Activated B cell treated with CpG ODN at 0.5 μM for 24 hours (primary cell): ENCODE measurements around the gene BMX. TPM values are rescaled to one million over a fixed set of nuclear protein-coding genes. Genes with fewer than 3 reads are reported as not detected.

ENCODE experiments used
- ATAC-seq: fragments of 200-7000 bp; cut with Tn5 transposase; one replicate; pipeline ENCODE4 v1.10.0; 2021; ENCODE audit warnings: low read depth, mild to moderate bottlenecking, moderate library complexity
- CTCF ChIA-PET: fragments of 350-600 bp; sonication (Branson Sonifier 250); formaldehyde crosslinking; loops from one replicate; lab custom pipeline; 2021; ENCODE audit warnings: antibody characterized with exemption; lab: Charles Lee
- POLR2A ChIA-PET: fragments of 350-600 bp; sonication (Branson Sonifier 250); formaldehyde crosslinking; loops from one replicate; lab custom pipeline; 2021; ENCODE audit warnings: antibody characterized with exemption; lab: Charles Lee
- DNase-seq: peaks from one replicate; pipeline ENCODE4 v3.0.0; 2022
- H3K27ac Mint-ChIP-seq: one replicate; pipeline ENCODE4 v1.8.0; 2020; ENCODE audit warnings: mixed read lengths
- H3K27me3 Mint-ChIP-seq: one replicate; pipeline ENCODE4 v1.8.0; 2021; ENCODE audit warnings: mixed read lengths
- H3K36me3 Mint-ChIP-seq: one replicate; pipeline ENCODE4 v1.8.0; 2021; ENCODE audit warnings: low read depth, mixed read lengths
- H3K4me1 Mint-ChIP-seq: one replicate; pipeline ENCODE4 v1.8.0; 2021; ENCODE audit warnings: mixed read lengths
- H3K4me3 Mint-ChIP-seq: one replicate; pipeline ENCODE4 v1.8.0; 2020; ENCODE audit warnings: mild to moderate bottlenecking, mixed read lengths
- H3K9me3 Mint-ChIP-seq: one replicate; pipeline ENCODE4 v1.8.0; 2020; ENCODE audit warnings: mixed read lengths
- intact Hi-C: fragments of 100-400 bp; cut with micrococcal nuclease; formaldehyde crosslinking; loops from one replicate; pipeline ENCODE4 v1.15.1; 2024
- total RNA-seq: library from RNA; stranded (reverse); gene quantifications from 2 replicates; pipeline ENCODE4 v1.2.3, GENCODE V29; 2022
- TF ChIP-seq, protein P1 (sequence below): fragments of 200-600 bp; IDR thresholded peaks from one replicate; pipeline ENCODE4 v1.8.0; 2022; ENCODE audit warnings: antibody characterized with exemption, mild to moderate bottlenecking

BMX gene
- total RNA-seq, 1 donor from 2014 or later = not detected

DNA sequence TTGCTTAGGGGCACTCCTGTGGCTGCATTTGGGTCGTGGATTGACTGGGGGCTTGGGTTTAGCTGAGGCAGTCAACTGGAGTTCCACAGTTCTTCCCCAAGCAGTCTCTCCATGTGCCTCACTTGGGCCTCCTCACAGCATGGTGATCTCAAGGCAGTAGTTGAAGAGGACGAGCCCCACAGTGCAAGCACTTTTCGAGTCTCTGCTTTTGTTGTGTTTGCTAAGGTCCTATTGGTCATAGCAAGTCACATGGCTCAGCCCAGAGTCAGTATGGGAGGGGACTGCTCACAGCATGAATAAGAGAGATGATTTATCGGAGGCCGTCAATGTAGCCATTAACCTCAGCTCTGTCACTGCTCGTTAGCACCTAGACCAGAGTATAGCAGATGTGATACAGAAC lies 29.7 kb downstream of the BMX start:
- H3K27ac Mint-ChIP-seq = no peak overlapping the region
- intact Hi-C loops = no loop called here
- TF ChIP-seq, protein P1, sequence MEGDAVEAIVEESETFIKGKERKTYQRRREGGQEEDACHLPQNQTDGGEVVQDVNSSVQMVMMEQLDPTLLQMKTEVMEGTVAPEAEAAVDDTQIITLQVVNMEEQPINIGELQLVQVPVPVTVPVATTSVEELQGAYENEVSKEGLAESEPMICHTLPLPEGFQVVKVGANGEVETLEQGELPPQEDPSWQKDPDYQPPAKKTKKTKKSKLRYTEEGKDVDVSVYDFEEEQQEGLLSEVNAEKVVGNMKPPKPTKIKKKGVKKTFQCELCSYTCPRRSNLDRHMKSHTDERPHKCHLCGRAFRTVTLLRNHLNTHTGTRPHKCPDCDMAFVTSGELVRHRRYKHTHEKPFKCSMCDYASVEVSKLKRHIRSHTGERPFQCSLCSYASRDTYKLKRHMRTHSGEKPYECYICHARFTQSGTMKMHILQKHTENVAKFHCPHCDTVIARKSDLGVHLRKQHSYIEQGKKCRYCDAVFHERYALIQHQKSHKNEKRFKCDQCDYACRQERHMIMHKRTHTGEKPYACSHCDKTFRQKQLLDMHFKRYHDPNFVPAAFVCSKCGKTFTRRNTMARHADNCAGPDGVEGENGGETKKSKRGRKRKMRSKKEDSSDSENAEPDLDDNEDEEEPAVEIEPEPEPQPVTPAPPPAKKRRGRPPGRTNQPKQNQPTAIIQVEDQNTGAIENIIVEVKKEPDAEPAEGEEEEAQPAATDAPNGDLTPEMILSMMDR = no peak
- POLR2A ChIA-PET = no interaction called here
- no peaks in the 10 kb centered on the region for H3K4me1 Mint-ChIP-seq
- DNase-seq (no peak), ATAC-seq (no peak)
- H3K36me3 Mint-ChIP-seq = no peaks in the 10 kb centered on the region
- no peaks in the 10 kb centered on the region for H3K27me3 Mint-ChIP-seq
- H3K4me3 Mint-ChIP-seq = no peak overlapping the region
- no peaks in the 10 kb centered on the region for H3K9me3 Mint-ChIP-seq
- CTCF ChIA-PET = no interaction called here

GRCh38 chrX:15546745-15547144 lies 46.1 kb downstream of the BMX start:
- intact Hi-C loops = no loop called here
- DNase-seq = no peak
- H3K4me3 Mint-ChIP-seq = no peak overlapping the region
- no peaks in the 10 kb centered on the region for H3K4me1 Mint-ChIP-seq
- ATAC-seq = no peak
- ChIA-PET POLR2A (no interaction called here), CTCF (no interaction called here)
- no peak overlapping the region for H3K27ac Mint-ChIP-seq
- H3K36me3 Mint-ChIP-seq = no peaks in the 10 kb centered on the region
- no peaks in the 10 kb centered on the region for H3K27me3 Mint-ChIP-seq
- no peaks in the 10 kb centered on the region for H3K9me3 Mint-ChIP-seq
- TF ChIP-seq, protein P1 = no peak

GRCh38 chrX:15547356-15547755 lies 46.7 kb downstream of the BMX start:
- intact Hi-C loops = no loop called here
- Mint-ChIP-seq H3K27ac (no peak overlapping the region), H3K4me3 (no peak overlapping the region), H3K36me3 (no peaks in the 10 kb centered on the region), H3K27me3 (no peaks in the 10 kb centered on the region), H3K4me1 (no peaks in the 10 kb centered on the region), H3K9me3 (no peaks in the 10 kb centered on the region)
- ChIA-PET CTCF (no interaction called here), POLR2A (no interaction called here)
- TF ChIP-seq, protein P1 = no peak
- DNase-seq (no peak), ATAC-seq (no peak)

DNA sequence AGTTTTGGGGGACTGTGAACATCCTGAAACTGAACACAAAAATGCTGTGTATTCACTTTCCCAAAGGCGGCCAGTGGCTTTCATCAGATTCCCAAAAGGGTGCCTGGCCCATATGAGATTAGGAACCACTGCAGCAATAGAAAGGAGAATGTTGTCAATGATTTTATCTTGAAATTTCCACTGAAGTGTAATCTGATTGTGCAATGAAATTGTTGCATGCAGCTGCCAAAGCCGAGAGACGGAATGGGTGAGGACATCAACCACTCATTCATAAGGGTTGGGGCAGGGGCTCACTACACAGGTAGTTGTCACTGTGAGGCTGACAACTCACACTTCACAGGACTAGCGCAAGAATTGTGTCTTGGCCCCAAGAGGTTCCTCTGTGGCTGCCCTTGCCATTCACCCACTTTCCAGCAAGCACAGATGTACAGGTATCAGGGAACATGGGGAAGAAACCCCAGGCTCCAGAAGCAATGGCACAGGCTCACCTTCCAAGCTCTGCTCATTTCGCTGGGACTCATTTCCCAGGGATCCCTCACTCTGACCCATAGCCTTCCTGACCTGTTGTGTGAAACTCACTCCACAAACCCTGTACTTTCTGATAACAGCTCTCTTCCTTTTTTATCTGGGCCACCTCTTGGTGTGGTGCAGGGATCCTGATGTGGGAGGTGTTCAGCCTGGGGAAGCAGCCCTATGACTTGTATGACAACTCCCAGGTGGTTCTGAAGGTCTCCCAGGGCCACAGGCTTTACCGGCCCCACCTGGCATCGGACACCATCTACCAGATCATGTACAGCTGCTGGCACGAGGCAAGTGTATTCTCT lies 48.8 kb downstream of the BMX start:
- TF ChIP-seq, protein P1 = no peak
- no peak overlapping the region for H3K4me3 Mint-ChIP-seq
- H3K27me3 Mint-ChIP-seq = no peaks in the 10 kb centered on the region
- H3K4me1 Mint-ChIP-seq = no peaks in the 10 kb centered on the region
- CTCF ChIA-PET = no interaction called here
- H3K27ac Mint-ChIP-seq = no peak overlapping the region
- DNase-seq (no peak), ATAC-seq (no peak)
- intact Hi-C loops = no loop called here
- no peaks in the 10 kb centered on the region for H3K9me3 Mint-ChIP-seq
- POLR2A ChIA-PET = no interaction called here
- no peaks in the 10 kb centered on the region for H3K36me3 Mint-ChIP-seq

DNA sequence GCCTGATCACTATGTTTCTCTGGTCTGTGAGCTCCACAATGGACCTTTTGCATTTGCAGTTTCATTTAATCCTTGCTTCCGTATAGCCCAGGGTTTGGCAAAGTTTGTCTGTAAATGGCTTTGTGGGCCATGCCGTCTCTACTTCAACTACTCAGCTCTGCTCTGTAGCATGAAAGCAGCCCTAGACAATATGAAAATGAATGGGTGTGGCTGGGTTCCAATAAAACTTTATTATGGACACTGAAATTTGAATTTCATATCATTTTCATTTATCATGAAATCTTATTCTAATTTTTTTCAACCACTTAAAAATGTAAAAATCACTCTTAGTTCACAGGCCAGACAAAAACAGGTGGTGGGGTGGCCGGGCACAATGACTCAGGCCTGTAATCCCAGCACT lies 58.6 kb downstream of the BMX start:
- ATAC-seq (no peak), DNase-seq (no peak)
- Mint-ChIP-seq H3K27ac (no peak overlapping the region), H3K9me3 (no peaks in the 10 kb centered on the region), H3K4me1 (no peaks in the 10 kb centered on the region), H3K36me3 (no peaks in the 10 kb centered on the region), H3K27me3 (no peaks in the 10 kb centered on the region), H3K4me3 (no peak overlapping the region)
- TF ChIP-seq, protein P1 = no peak
- intact Hi-C loops = no loop called here
- CTCF ChIA-PET = no interaction called here
- POLR2A ChIA-PET = no interaction called here
